DOHH2 (cell line): Measurements from ENCODE around the gene MRPL57.

Experiments used
- H3F3A ChIP-seq: fragments of 200-600 bp; sonication (generic), shearing (Covaris generic); 2 replicates; pipeline ENCODE4 v1.6.0; 2016; ENCODE audit warnings: antibody characterized with exemption, mild to moderate bottlenecking; ENCODE audit not compliant: control insufficient read depth, insufficient read depth
- H3K27ac ChIP-seq: fragments of 200-600 bp; sonication (generic); 2 replicates; pipeline ENCODE4 v1.5.1; 2014; ENCODE audit warnings: low read depth, mild to moderate bottlenecking, low read length, moderate library complexity
- H3K27me3 ChIP-seq: fragments of 200-600 bp; sonication (generic); 2 replicates; pipeline ENCODE4 v1.6.1; 2014; ENCODE audit warnings: mild to moderate bottlenecking, low read length, mixed read lengths; ENCODE audit not compliant: control insufficient read depth
- H3K36me3 ChIP-seq: fragments of 200-600 bp; sonication (generic); 2 replicates; pipeline ENCODE4 v1.6.1; 2014; ENCODE audit warnings: mild to moderate bottlenecking, low read length, moderate library complexity, mixed read lengths; ENCODE audit not compliant: control insufficient read depth
- H3K4me1 ChIP-seq: fragments of 200-600 bp; sonication (generic); 2 replicates; pipeline ENCODE4 v1.6.1; 2014; ENCODE audit warnings: mild to moderate bottlenecking, low read length, mixed read lengths; ENCODE audit not compliant: control insufficient read depth
- H3K4me2 ChIP-seq: fragments of 200-600 bp; sonication (generic); 2 replicates; pipeline ENCODE4 v1.6.0; 2014; ENCODE audit warnings: mild to moderate bottlenecking, low read length, moderate library complexity
- H3K4me3 ChIP-seq: fragments of 200-600 bp; sonication (generic); 2 replicates; pipeline ENCODE4 v1.5.1; 2014; ENCODE audit warnings: mild to moderate bottlenecking, low read length, mixed read lengths
- H3K79me2 ChIP-seq: fragments of 200-600 bp; sonication (generic); 2 replicates; pipeline ENCODE4 v1.6.1; 2014; ENCODE audit warnings: mild to moderate bottlenecking, low read length, mixed read lengths; ENCODE audit not compliant: control insufficient read depth
- H3K9me2 ChIP-seq: fragments of 200-600 bp; sonication (generic); replicated peaks from 2 replicates; pipeline ENCODE4 v1.6.1; 2014; ENCODE audit warnings: mild to moderate bottlenecking, low read length, mixed read lengths; ENCODE audit not compliant: control insufficient read depth
- H3K9me3 ChIP-seq: fragments of 200-600 bp; sonication (generic); 2 replicates; pipeline ENCODE4 v1.6.1; 2014; ENCODE audit warnings: antibody characterized with exemption, low read length, mixed read lengths; ENCODE audit not compliant: control insufficient read depth, insufficient read depth
- H4K20me1 ChIP-seq: fragments of 200-600 bp; sonication (generic); 2 replicates; pipeline ENCODE4 v1.6.0; 2014; ENCODE audit warnings: low read depth, mild to moderate bottlenecking, antibody characterized with exemption, low read length, moderate library complexity; ENCODE audit not compliant: control insufficient read depth, insufficient read depth
- EZH2phosphoT487 ChIP-seq: fragments of 200-600 bp; sonication (generic); IDR thresholded peaks from 2 replicates; pipeline ENCODE4 v1.6.1; 2017; ENCODE audit warnings: borderline replicate concordance, mild to moderate bottlenecking, antibody characterized with exemption, low read length, moderate library complexity, mixed read lengths
- TF ChIP-seq, protein P1 (sequence below): fragments of 200-600 bp; sonication (generic); IDR thresholded peaks from one replicate; pipeline ENCODE4 v1.5.1; 2014; ENCODE audit warnings: antibody characterized with exemption, mild to moderate bottlenecking, low read depth, low read length; ENCODE audit not compliant: poor library complexity, severe bottlenecking

Gene MRPL57

DNA sequence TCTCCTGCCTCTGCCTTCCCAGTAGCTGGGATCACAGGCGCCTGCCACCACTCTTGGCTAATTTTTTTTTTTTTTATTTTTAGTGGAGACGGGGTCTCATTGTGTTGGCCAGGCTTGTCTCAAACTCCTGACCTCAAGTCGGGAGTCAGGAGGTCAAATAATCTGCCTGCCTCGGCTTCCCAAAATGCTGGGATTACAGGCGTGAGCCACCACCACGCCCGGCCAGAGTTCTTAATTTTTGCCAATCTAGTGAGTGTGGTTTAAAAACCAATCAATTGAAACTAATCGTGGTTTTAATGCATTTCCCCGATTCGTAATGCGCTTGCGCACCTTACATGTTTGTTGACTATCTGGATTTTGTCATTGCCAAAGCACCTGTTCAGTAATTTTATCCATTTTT, 37.1 kb upstream of the MRPL57 start:
- Histone ChIP-seq H3K9me3 (no peaks in the 10 kb centered on the region), H3K9me2 (no peaks in the 10 kb centered on the region), H3K4me2 (peak overlapping the region; percentile 93), H4K20me1 (no peaks in the 10 kb centered on the region; the same call in 1 of the 2 replicates), H3K27ac (peak overlapping the region; percentile 72), H3K27me3 (no peaks in the 10 kb centered on the region; the same call in 1 of the 2 replicates), H3F3A (peaks cover 6% of the 10 kb centered on the region; the same call in 1 of the 2 replicates), H3K4me3 (peak overlapping the region; percentile 93), H3K79me2 (peaks cover 47% of the 10 kb centered on the region), H3K4me1 (peaks cover 28% of the 10 kb centered on the region), H3K36me3 (peaks cover 39% of the 10 kb centered on the region)
- TF ChIP-seq EZH2phosphoT487, result no peak
- TF ChIP-seq, protein P1, sequence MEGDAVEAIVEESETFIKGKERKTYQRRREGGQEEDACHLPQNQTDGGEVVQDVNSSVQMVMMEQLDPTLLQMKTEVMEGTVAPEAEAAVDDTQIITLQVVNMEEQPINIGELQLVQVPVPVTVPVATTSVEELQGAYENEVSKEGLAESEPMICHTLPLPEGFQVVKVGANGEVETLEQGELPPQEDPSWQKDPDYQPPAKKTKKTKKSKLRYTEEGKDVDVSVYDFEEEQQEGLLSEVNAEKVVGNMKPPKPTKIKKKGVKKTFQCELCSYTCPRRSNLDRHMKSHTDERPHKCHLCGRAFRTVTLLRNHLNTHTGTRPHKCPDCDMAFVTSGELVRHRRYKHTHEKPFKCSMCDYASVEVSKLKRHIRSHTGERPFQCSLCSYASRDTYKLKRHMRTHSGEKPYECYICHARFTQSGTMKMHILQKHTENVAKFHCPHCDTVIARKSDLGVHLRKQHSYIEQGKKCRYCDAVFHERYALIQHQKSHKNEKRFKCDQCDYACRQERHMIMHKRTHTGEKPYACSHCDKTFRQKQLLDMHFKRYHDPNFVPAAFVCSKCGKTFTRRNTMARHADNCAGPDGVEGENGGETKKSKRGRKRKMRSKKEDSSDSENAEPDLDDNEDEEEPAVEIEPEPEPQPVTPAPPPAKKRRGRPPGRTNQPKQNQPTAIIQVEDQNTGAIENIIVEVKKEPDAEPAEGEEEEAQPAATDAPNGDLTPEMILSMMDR, result no peak

DNA sequence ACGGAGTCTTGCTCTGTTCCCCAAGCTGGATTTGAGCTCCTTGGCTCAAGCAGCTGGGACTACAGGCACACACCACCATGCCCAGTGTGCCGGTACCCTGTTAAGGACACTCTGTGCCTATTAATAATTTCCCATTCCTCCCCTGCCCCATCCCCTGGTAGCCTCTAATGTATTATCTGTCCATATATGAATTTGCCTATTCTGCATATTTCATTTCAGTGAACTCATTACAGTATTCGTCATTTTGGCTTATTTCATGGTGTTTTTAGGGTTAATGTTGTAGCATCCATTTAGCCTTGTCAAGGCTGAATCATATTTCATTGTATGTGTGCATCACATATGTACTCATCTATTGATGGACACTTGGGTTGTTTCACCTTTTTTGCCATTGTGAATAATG, 33.7 kb upstream of the MRPL57 start:
- peak overlapping the region; percentile 20 for H3K4me2 ChIP-seq
- H3K27me3 ChIP-seq, result no peaks in the 10 kb centered on the region; the same call in 1 of the 2 replicates
- no peaks in the 10 kb centered on the region for H3K9me2 ChIP-seq
- peaks cover 14% of the 10 kb centered on the region; the same call in 1 of the 2 replicates for H4K20me1 ChIP-seq
- H3K9me3 ChIP-seq, result no peaks in the 10 kb centered on the region
- H3K36me3 ChIP-seq, result peaks cover 73% of the 10 kb centered on the region
- no peak overlapping the region for H3K27ac ChIP-seq
- H3K4me1 ChIP-seq, result peaks cover 28% of the 10 kb centered on the region
- TF ChIP-seq, protein P1, result no peak
- no peak for TF ChIP-seq EZH2phosphoT487
- peaks cover 70% of the 10 kb centered on the region for H3K79me2 ChIP-seq
- peak overlapping the region; percentile 31 for H3K4me3 ChIP-seq
- H3F3A ChIP-seq, result peaks cover 19% of the 10 kb centered on the region

DNA sequence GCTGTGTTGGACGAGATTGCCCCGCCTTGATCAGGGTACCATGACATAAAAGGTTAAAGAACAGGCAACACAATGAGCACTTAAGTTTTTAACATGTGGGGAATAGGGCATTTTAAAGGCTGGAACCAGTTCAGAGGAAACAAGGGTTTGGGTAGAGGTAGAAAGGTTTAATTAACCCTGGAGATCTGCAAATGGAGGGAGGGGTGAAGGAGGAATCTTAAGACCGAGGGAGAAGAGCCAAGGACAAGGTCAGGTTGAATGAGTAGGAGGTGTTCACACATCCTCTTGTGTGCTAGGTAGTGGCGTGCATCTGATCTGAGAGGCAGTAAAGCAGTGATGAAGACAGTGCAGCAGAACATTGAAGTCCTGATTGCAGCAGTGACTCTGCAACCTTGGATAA, 28.6 kb upstream of the MRPL57 start:
- H3K4me3 ChIP-seq, result no peak overlapping the region
- no peaks in the 10 kb centered on the region for H3K9me2 ChIP-seq
- H3K9me3 ChIP-seq, result no peaks in the 10 kb centered on the region
- H3F3A ChIP-seq, result peaks cover 37% of the 10 kb centered on the region
- H3K79me2 ChIP-seq, result peaks cover 38% of the 10 kb centered on the region
- peaks cover 22% of the 10 kb centered on the region for H3K4me1 ChIP-seq
- peaks cover 14% of the 10 kb centered on the region; the same call in 1 of the 2 replicates for H4K20me1 ChIP-seq
- H3K27me3 ChIP-seq, result no peaks in the 10 kb centered on the region
- peaks cover 64% of the 10 kb centered on the region for H3K36me3 ChIP-seq
- no peak overlapping the region for H3K27ac ChIP-seq
- TF ChIP-seq, protein P1, result no peak
- H3K4me2 ChIP-seq, result no peak overlapping the region
